B cell (primary cell): ENCODE measurements around the gene NUP214.

Experiments
- EZH2 ChIP-seq: IDR thresholded peaks from 2 replicates; pipeline ENCODE4 v1.6.1; 2012; ENCODE audit warnings: borderline replicate concordance, low read depth, mild to moderate bottlenecking, moderate library complexity, low read length; ENCODE audit not compliant: insufficient read depth, poor library complexity, severe bottlenecking
- TF ChIP-seq, protein P1 (sequence below): fragments of 200-600 bp; IDR thresholded peaks from one replicate; pipeline ENCODE4 v1.8.0; 2022; ENCODE audit warnings: antibody characterized with exemption, mild to moderate bottlenecking

DNA sequence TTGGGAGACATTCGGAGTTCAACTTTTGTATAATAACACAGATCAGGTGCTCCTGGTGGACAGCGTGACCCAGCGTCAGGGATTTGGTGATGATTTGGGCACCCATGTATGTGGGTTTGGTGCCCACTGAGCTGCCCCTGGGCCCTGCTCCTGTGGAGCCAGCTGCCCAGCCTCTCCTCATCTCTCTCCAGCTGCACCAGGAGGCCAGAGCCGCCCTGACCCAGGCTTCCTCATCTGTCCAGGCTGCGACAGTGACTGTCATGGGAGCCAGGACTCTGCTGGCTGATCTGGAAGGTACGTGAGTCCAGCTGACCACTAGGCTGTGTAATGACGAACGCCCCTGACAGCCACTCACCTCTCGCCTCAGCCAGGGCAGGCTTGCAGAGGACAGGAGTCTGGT is 43.5 kb upstream of the NUP214 start:
- TF ChIP-seq EZH2 = no peak
- TF ChIP-seq, protein P1, sequence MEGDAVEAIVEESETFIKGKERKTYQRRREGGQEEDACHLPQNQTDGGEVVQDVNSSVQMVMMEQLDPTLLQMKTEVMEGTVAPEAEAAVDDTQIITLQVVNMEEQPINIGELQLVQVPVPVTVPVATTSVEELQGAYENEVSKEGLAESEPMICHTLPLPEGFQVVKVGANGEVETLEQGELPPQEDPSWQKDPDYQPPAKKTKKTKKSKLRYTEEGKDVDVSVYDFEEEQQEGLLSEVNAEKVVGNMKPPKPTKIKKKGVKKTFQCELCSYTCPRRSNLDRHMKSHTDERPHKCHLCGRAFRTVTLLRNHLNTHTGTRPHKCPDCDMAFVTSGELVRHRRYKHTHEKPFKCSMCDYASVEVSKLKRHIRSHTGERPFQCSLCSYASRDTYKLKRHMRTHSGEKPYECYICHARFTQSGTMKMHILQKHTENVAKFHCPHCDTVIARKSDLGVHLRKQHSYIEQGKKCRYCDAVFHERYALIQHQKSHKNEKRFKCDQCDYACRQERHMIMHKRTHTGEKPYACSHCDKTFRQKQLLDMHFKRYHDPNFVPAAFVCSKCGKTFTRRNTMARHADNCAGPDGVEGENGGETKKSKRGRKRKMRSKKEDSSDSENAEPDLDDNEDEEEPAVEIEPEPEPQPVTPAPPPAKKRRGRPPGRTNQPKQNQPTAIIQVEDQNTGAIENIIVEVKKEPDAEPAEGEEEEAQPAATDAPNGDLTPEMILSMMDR = no peak
